WTC11 (cell line): Measurements from ENCODE around the gene USE1.

Experiments
- ELF4 ChIP-seq: sonication (generic); formaldehyde crosslinking; IDR thresholded peaks from 2 replicates; pipeline ENCODE4 v1.8.1; 2022; ENCODE audit warnings: low read depth, mild to moderate bottlenecking, moderate library complexity, missing genetic modification reagents
- FOXK1 ChIP-seq: sonication (generic); formaldehyde crosslinking; IDR thresholded peaks from 2 replicates; pipeline ENCODE4 v1.8.0; 2022; ENCODE audit warnings: mild to moderate bottlenecking, moderate library complexity, missing genetic modification reagents
- JUN ChIP-seq: sonication (generic); formaldehyde crosslinking; IDR thresholded peaks from 2 replicates; pipeline ENCODE4 v1.8.0; 2023; ENCODE audit warnings: mild to moderate bottlenecking, missing genetic modification reagents
- NR1H2 ChIP-seq: sonication (generic); formaldehyde crosslinking; IDR thresholded peaks from 2 replicates; pipeline ENCODE4 v1.9.0; 2021; ENCODE audit warnings: mild to moderate bottlenecking, moderate library complexity, missing genetic modification reagents
- PRRX2 ChIP-seq: fragments of 250-450 bp; sonication (Bioruptor Pico); IDR thresholded peaks from 2 replicates; pipeline ENCODE4 v1.8.0; 2021; ENCODE audit warnings: mild to moderate bottlenecking
- TCF7 ChIP-seq: sonication (generic); formaldehyde crosslinking; IDR thresholded peaks from 2 replicates; pipeline ENCODE4 v1.8.0; 2022; ENCODE audit warnings: mild to moderate bottlenecking, low read depth, missing genetic modification reagents, moderate library complexity
- TEAD4 ChIP-seq: sonication (generic); formaldehyde crosslinking; IDR thresholded peaks from 2 replicates; pipeline ENCODE4 v1.8.0; 2022; ENCODE audit warnings: mild to moderate bottlenecking, missing genetic modification reagents
- ZNF232 ChIP-seq: sonication (generic); formaldehyde crosslinking; IDR thresholded peaks from 2 replicates; pipeline ENCODE4 v1.8.0; 2022; ENCODE audit warnings: mild to moderate bottlenecking, missing genetic modification reagents
- TF ChIP-seq, protein P1 (sequence below): fragments of 200-600 bp; IDR thresholded peaks from 2 replicates; pipeline ENCODE4 v1.8.0; 2022; ENCODE audit warnings: antibody characterized with exemption
- TF ChIP-seq, protein P2 (sequence below): sonication (generic); formaldehyde crosslinking; IDR thresholded peaks from 2 replicates; pipeline ENCODE4 v1.8.0; 2023; ENCODE audit warnings: missing genetic modification reagents, mild to moderate bottlenecking, borderline replicate concordance

DNA sequence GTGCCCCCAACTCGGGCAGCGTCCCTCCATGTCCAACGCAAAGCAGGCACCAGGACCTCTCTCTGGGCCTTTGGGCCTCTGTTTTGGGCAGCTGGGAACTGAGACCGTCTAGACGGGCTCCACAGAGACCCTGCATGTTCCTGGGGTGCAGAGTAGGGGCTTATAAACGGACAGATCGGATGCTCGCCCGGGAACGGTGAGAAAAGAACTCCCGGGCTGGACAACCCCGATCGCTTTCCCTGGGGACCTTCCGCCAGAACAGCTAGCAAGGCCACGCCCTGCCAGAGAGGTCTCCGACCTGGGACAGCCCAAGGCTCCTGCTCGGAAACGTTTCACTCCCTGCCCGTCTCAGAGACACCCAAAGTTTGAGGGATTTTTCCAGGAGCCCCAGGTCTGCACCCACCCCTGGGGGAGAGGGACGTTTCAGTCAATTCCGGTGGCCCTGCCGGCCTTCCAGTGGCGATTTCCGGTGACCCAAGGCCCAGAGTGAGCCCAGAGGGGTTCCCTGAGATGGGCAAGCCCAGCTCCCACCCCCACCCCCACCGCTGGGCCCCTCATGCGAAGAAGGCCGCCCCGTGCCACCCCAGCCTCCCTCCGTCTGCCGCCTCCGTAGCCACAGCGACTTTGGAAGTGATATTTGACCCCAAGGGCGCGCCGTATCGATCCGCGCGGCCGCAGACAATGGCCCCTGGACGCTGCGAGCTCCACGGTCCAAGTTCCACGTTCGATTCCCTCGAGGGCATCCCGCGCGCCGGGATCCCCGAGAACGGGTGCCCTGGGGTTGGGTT is 28.9 kb downstream of the USE1 start:
- no peak for TF ChIP-seq TCF7
- TF ChIP-seq NR1H2 = no peak
- TF ChIP-seq TEAD4 (CRISPR knock-in tag) = no peak
- no peak for TF ChIP-seq FOXK1 (CRISPR knock-in tag)
- TF ChIP-seq, protein P1, sequence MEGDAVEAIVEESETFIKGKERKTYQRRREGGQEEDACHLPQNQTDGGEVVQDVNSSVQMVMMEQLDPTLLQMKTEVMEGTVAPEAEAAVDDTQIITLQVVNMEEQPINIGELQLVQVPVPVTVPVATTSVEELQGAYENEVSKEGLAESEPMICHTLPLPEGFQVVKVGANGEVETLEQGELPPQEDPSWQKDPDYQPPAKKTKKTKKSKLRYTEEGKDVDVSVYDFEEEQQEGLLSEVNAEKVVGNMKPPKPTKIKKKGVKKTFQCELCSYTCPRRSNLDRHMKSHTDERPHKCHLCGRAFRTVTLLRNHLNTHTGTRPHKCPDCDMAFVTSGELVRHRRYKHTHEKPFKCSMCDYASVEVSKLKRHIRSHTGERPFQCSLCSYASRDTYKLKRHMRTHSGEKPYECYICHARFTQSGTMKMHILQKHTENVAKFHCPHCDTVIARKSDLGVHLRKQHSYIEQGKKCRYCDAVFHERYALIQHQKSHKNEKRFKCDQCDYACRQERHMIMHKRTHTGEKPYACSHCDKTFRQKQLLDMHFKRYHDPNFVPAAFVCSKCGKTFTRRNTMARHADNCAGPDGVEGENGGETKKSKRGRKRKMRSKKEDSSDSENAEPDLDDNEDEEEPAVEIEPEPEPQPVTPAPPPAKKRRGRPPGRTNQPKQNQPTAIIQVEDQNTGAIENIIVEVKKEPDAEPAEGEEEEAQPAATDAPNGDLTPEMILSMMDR = no peak
- TF ChIP-seq JUN (CRISPR knock-in tag) = no peak
- TF ChIP-seq ELF4 (CRISPR knock-in tag) = no peak
- TF ChIP-seq, protein P2, sequence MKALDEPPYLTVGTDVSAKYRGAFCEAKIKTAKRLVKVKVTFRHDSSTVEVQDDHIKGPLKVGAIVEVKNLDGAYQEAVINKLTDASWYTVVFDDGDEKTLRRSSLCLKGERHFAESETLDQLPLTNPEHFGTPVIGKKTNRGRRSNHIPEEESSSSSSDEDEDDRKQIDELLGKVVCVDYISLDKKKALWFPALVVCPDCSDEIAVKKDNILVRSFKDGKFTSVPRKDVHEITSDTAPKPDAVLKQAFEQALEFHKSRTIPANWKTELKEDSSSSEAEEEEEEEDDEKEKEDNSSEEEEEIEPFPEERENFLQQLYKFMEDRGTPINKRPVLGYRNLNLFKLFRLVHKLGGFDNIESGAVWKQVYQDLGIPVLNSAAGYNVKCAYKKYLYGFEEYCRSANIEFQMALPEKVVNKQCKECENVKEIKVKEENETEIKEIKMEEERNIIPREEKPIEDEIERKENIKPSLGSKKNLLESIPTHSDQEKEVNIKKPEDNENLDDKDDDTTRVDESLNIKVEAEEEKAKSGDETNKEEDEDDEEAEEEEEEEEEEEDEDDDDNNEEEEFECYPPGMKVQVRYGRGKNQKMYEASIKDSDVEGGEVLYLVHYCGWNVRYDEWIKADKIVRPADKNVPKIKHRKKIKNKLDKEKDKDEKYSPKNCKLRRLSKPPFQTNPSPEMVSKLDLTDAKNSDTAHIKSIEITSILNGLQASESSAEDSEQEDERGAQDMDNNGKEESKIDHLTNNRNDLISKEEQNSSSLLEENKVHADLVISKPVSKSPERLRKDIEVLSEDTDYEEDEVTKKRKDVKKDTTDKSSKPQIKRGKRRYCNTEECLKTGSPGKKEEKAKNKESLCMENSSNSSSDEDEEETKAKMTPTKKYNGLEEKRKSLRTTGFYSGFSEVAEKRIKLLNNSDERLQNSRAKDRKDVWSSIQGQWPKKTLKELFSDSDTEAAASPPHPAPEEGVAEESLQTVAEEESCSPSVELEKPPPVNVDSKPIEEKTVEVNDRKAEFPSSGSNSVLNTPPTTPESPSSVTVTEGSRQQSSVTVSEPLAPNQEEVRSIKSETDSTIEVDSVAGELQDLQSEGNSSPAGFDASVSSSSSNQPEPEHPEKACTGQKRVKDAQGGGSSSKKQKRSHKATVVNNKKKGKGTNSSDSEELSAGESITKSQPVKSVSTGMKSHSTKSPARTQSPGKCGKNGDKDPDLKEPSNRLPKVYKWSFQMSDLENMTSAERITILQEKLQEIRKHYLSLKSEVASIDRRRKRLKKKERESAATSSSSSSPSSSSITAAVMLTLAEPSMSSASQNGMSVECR (CRISPR knock-in tag) = no peak
- TF ChIP-seq PRRX2 (CRISPR knock-in tag) = no peak
- TF ChIP-seq ZNF232 (CRISPR knock-in tag) = no peak
